Smooth muscle cell (in vitro differentiated cells): ENCODE data around the gene GALNT18. TPM values are rescaled to one million over a fixed set of nuclear protein-coding genes. Genes with fewer than 3 reads are reported as not detected.

Source experiments
- DNase-seq: peaks from one replicate; lab custom pipeline; 2025; ENCODE audit not compliant: unreplicated experiment; lab: John Stamatoyannopoulos, UW
- H2AFZ ChIP-seq: fragments of 200-600 bp; sonication (generic); 2 replicates; pipeline ENCODE4 v1.6.0; 2016; ENCODE audit warnings: antibody characterized with exemption, low read depth, mild to moderate bottlenecking
- H3F3A ChIP-seq: fragments of 200-600 bp; sonication (generic); 2 replicates; pipeline ENCODE4 v1.6.0; 2017; ENCODE audit warnings: antibody characterized with exemption, low read depth
- H3K27ac ChIP-seq: fragments of 200-600 bp; sonication (generic); 2 replicates; pipeline ENCODE4 v1.5.1; 2016; ENCODE audit warnings: low read depth, mild to moderate bottlenecking
- H3K27me3 ChIP-seq: fragments of 200-600 bp; sonication (generic); 2 replicates; pipeline ENCODE4 v1.6.1; 2016; ENCODE audit warnings: low read depth, mild to moderate bottlenecking
- H3K36me3 ChIP-seq: fragments of 200-600 bp; sonication (generic); 2 replicates; pipeline ENCODE4 v1.5.1; 2016; ENCODE audit warnings: low read depth
- H3K4me1 ChIP-seq: fragments of 200-600 bp; sonication (generic); 2 replicates; pipeline ENCODE4 v1.5.1; 2016; ENCODE audit warnings: low read depth
- H3K4me2 ChIP-seq: fragments of 200-600 bp; sonication (generic); 2 replicates; pipeline ENCODE4 v1.6.0; 2016; ENCODE audit warnings: mild to moderate bottlenecking
- H3K4me3 ChIP-seq: fragments of 200-600 bp; sonication (generic); 2 replicates; pipeline ENCODE4 v1.5.1; 2016; ENCODE audit warnings: mild to moderate bottlenecking
- H3K79me2 ChIP-seq: fragments of 200-600 bp; sonication (generic); 2 replicates; pipeline ENCODE4 v1.6.0; 2016; ENCODE audit warnings: low read depth, mild to moderate bottlenecking
- H3K9ac ChIP-seq: fragments of 200-600 bp; sonication (generic); 2 replicates; pipeline ENCODE4 v1.6.0; 2016; ENCODE audit warnings: low read depth
- H3K9me3 ChIP-seq: fragments of 200-600 bp; sonication (generic); replicated peaks from 2 replicates; pipeline ENCODE4 v1.5.1; 2016; ENCODE audit warnings: low read depth
- H4K20me1 ChIP-seq: fragments of 200-600 bp; sonication (generic); 2 replicates; pipeline ENCODE4 v1.6.0; 2016; ENCODE audit warnings: low read depth
- CTCF ChIP-seq: fragments of 200-600 bp; sonication (generic); IDR thresholded peaks from 2 replicates; pipeline ENCODE4 v1.5.1; 2017; ENCODE audit warnings: borderline replicate concordance, mild to moderate bottlenecking, antibody characterized with exemption; ENCODE audit not compliant: insufficient read depth, poor library complexity, severe bottlenecking
- WGBS: methylation state at CpG from one replicate; pipeline ENCODE4 v1.1.7; 2016; ENCODE audit warnings: low lambda C conversion rate; 5-methylcytosine and 5-hydroxymethylcytosine counted together
- polyA plus RNA-seq: library from polyadenylated mRNA; unstranded; fragments of >200 nt; fragmentation: Nextera tagmentation; extraction: Ambion mirVana; gene quantifications from 2 replicates; pipeline ENCODE4 v1.2.1, GENCODE V29; 2016
- total RNA-seq: library from RNA; depleted of rRNA; stranded (reverse); fragments of >200 nt; gene quantifications from 2 replicates; pipeline ENCODE4 v1.2.3, GENCODE V29; 2014

GALNT18 gene
- total and polyA plus RNA-seq, 2 experiments from 2014 or later = 11.5 to 16.3 TPM

- Histone ChIP-seq H3K9me3 (no peaks in the 10 kb centered on the region), H4K20me1 (no peaks in the 10 kb centered on the region), H3K4me1 (peaks cover 11% of the 10 kb centered on the region), H3K27ac (no peak overlapping the region), H3K4me3 (no peak overlapping the region), H3K36me3 (no peaks in the 10 kb centered on the region), H3K27me3 (no peaks in the 10 kb centered on the region), H3F3A (peaks cover 11% of the 10 kb centered on the region), H2AFZ (no peak overlapping the region), H3K9ac (no peak overlapping the region), H3K4me2 (no peak overlapping the region), H3K79me2 (no peaks in the 10 kb centered on the region)
- DNase-seq = no peak
- 90% methylated on average over 4 of the region's 4 CpGs for WGBS
- TF ChIP-seq CTCF = no peak
These were observed 40.3 kb downstream of the GALNT18 start for GRCh38 chr11:11581481-11581880.

DNA sequence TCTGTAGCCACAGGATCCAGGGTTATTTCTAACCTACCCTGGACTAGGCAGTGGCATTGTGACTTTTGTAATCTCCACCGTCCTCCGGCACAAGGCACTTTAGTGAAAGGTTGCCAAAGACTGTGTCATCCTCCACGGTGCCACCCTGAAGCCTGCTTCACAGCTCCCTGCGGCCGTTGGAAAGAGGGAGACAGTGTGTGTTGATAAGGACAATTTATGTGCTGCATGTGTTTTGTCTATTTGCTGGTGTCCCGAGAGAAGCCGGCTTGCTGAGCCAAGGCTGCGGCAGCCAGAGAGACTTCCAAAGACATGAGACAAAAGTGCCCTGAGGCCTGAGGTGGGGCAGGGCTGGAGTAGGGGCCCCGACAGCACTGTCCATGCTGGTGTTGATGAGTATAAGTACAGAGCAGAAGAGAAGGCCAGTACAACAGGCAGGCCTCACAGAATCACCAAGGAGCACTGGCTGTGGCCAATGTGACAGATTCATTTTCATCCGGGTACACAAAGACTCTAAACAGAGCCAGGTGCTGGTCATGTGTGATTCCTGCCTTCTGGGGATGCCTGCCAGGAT lies 40.9 kb downstream of the GALNT18 start:
- Histone ChIP-seq H3K79me2 (no peaks in the 10 kb centered on the region), H3K36me3 (no peaks in the 10 kb centered on the region), H3K4me2 (no peak overlapping the region), H3K4me1 (peaks cover 11% of the 10 kb centered on the region), H2AFZ (no peak overlapping the region), H4K20me1 (no peaks in the 10 kb centered on the region), H3K9ac (no peak overlapping the region), H3K27me3 (no peaks in the 10 kb centered on the region), H3K4me3 (no peak overlapping the region), H3K9me3 (no peaks in the 10 kb centered on the region), H3F3A (peaks cover 11% of the 10 kb centered on the region), H3K27ac (no peak overlapping the region)
- DNase-seq = no peak
- no peak for TF ChIP-seq CTCF
- 26% methylated on average over 10 of the region's 10 CpGs for WGBS

GRCh38 chr11:11580012-11580411 lies 41.8 kb downstream of the GALNT18 start:
- WGBS = 98% methylated on average over 5 of the region's 5 CpGs
- Histone ChIP-seq H2AFZ (no peak overlapping the region), H3K27ac (no peak overlapping the region), H3F3A (peaks cover 11% of the 10 kb centered on the region), H3K4me2 (no peak overlapping the region), H3K36me3 (no peaks in the 10 kb centered on the region), H3K9ac (no peak overlapping the region), H3K4me3 (no peak overlapping the region), H3K4me1 (peaks cover 9% of the 10 kb centered on the region), H4K20me1 (no peaks in the 10 kb centered on the region), H3K79me2 (no peaks in the 10 kb centered on the region), H3K9me3 (no peaks in the 10 kb centered on the region), H3K27me3 (no peaks in the 10 kb centered on the region)
- no peak for DNase-seq
- TF ChIP-seq CTCF = no peak
